ENCODE data around the gene ESRRA.
A peak's percentile ranks its signal among the peaks of the same experiment; 100 is the strongest.

ESRRA gene

GRCh38 chr11:64316672-64317324, 11.5 kb downstream of the ESRRA start:
- peaks cover 0 to 2% of the 10 kb centered on the region in 2 donors for H3K9me3 ChIP-seq (replicated peaks in 1 of 2; ENCODE audit: control insufficient read depth in 2 of 2, insufficient read depth in 1 of 2, low read depth in 1 of 2, low read length in 2 of 2)
- no CpG with 5 or more reads among the region's 32 CpGs for WGBS, 2 donors (ENCODE audit: extremely low coverage in 2 of 2, insufficient read length in 2 of 2, insufficient replicate concordance in 1 of 2)
- peak overlapping the region; percentile 62 for H2BK15ac ChIP-seq (ENCODE audit: low read length)
- no peak overlapping the region for H2BK12ac ChIP-seq (ENCODE audit: low read length)
- H2BK5ac ChIP-seq (ENCODE audit: low read length), result peak overlapping the region; percentile 61
- peak overlapping the region; percentile 77 for H2AFZ ChIP-seq (ENCODE audit: low read length)
- H3K23ac ChIP-seq (ENCODE audit: low read depth, low read length, poor library complexity), result peak overlapping the region; percentile 96
- H3K18ac ChIP-seq (ENCODE audit: low read length), result peak overlapping the region; percentile 95
- no peak overlapping the region for H4K8ac ChIP-seq (ENCODE audit: low read depth, low read length)
- H3K79me1 ChIP-seq (ENCODE audit: low read depth, low read length), result peaks cover 25% of the 10 kb centered on the region
- H3K36me3 ChIP-seq (replicated peaks in 1 of 2; ENCODE audit: control insufficient read depth in 2 of 2, insufficient read depth in 2 of 2, low read length in 2 of 2), result peaks cover 18 to 33% of the 10 kb centered on the region in 2 donors
- no peaks in the 10 kb centered on the region for H3K27me3 ChIP-seq (ENCODE audit: control insufficient read depth in 3 of 3, insufficient read depth in 3 of 3, low read depth in 1 of 3, low read length in 3 of 3)
- H3K4me2 ChIP-seq (ENCODE audit: insufficient read depth, low read length, poor library complexity, severe bottlenecking), result peak overlapping the region; percentile 92
- peak overlapping the region; percentile 75 for H3K14ac ChIP-seq (ENCODE audit: low read length)
- no peak for DNase-seq (ENCODE audit: low spot score)
- H3K9ac ChIP-seq (ENCODE audit: low read depth, low read length, poor library complexity), result peak overlapping the region; percentile 97
- H2AK5ac ChIP-seq (ENCODE audit: low read depth, low read length), result peak overlapping the region; percentile 91
- peak overlapping the region; percentile 72 to 95 for H3K4me3 ChIP-seq (ENCODE audit: low read length in 2 of 2)
- H3K4me1 ChIP-seq (ENCODE audit: control insufficient read depth in 2 of 2, insufficient read depth in 1 of 2, low read depth in 1 of 2, low read length in 2 of 2), result peaks cover 5 to 11% of the 10 kb centered on the region in 2 donors
- no peak overlapping the region for H2BK120ac ChIP-seq (ENCODE audit: low read depth, low read length)
- H3K4ac ChIP-seq (ENCODE audit: low read length), result no peak overlapping the region
- H3K27ac ChIP-seq (replicated peaks; ENCODE audit: low read length), result peak overlapping the region; percentile 72
- H4K91ac ChIP-seq (ENCODE audit: low read depth, low read length, poor library complexity), result peak overlapping the region; percentile 53

DNA sequence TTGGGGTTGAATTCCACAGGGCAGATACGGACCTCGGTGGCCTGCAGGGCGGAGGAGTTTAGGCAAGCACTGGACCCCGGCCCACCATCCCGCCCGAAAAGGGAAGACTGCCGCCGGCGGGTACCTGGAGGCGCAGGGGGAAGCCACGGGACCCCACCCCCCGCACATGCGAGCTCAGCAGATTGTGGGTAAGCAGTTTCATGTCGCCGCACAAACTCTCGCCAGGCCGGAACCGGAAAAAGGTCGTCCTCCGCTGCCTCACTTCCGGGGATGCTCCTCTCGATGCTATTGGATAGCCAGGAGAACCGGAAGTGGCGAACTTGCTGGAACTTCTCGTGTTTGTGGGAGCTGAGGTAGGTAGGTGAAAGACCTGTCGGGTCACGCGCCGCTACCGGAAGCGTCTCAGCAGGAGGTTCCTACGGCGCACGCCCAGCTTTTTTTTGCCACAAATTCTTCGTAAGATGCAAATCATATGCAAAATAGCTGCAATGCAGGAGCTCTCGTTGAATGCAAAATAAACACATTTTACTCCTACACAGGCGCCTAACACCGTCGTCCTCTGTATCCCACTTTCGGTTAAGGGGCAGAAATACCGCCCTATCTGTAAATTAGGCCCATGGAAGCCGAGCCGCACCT, 12.1 kb downstream of the ESRRA start, which contains the start of gene TRMT112:
Gene TRMT112 (minus strand): TSS at position 235 of the 636 bp plus-strand sequence. CDS start 33 bp downstream, at position 202.
- Histone ChIP-seq H3K36me3 (replicated peaks in 1 of 2; ENCODE audit: control insufficient read depth in 2 of 2, insufficient read depth in 2 of 2, low read length in 2 of 2) (peaks cover 18 to 38% of the 10 kb centered on the region in 2 donors), H2BK120ac (ENCODE audit: low read depth, low read length) (peak within 1 kb of the TSS; percentile 31), H3K9me3 (replicated peaks in 1 of 2; ENCODE audit: control insufficient read depth in 2 of 2, insufficient read depth in 1 of 2, low read depth in 1 of 2, low read length in 2 of 2) (peaks cover 0 to 2% of the 10 kb centered on the region in 2 donors), H3K9ac (ENCODE audit: low read depth, low read length, poor library complexity) (peak within 1 kb of the TSS; percentile 97), H2AFZ (ENCODE audit: low read length) (peak within 1 kb of the TSS; percentile 77), H2BK12ac (ENCODE audit: low read length) (no peak within 1 kb of the TSS), H2AK5ac (ENCODE audit: low read depth, low read length) (peak within 1 kb of the TSS; percentile 94), H3K4me3 (ENCODE audit: low read length in 2 of 2) (peak within 1 kb of the TSS; percentile 72 to 95), H3K4me2 (ENCODE audit: insufficient read depth, low read length, poor library complexity, severe bottlenecking) (peak within 1 kb of the TSS; percentile 92), H3K27me3 (ENCODE audit: control insufficient read depth in 3 of 3, insufficient read depth in 3 of 3, low read depth in 1 of 3, low read length in 3 of 3) (no peaks in the 10 kb centered on the region), H4K8ac (ENCODE audit: low read depth, low read length) (peak within 1 kb of the TSS; percentile 92), H3K4ac (ENCODE audit: low read length) (peak within 1 kb of the TSS; percentile 66), H4K91ac (ENCODE audit: low read depth, low read length, poor library complexity) (peak within 1 kb of the TSS; percentile 53), H3K14ac (ENCODE audit: low read length) (peak within 1 kb of the TSS; percentile 75), H2BK15ac (ENCODE audit: low read length) (peak within 1 kb of the TSS; percentile 75), H3K18ac (ENCODE audit: low read length) (peak within 1 kb of the TSS; percentile 97), H3K23ac (ENCODE audit: low read depth, low read length, poor library complexity) (peak within 1 kb of the TSS; percentile 98), H3K27ac (replicated peaks; ENCODE audit: low read length) (peak within 1 kb of the TSS; percentile 95), H2BK5ac (ENCODE audit: low read length) (peak within 1 kb of the TSS; percentile 98), H3K79me1 (ENCODE audit: low read depth, low read length) (peaks cover 25% of the 10 kb centered on the region), H3K4me1 (ENCODE audit: control insufficient read depth in 2 of 2, insufficient read depth in 1 of 2, low read depth in 1 of 2, low read length in 2 of 2) (peaks cover 5 to 12% of the 10 kb centered on the region in 2 donors)
- DNase-seq (ENCODE audit: low spot score), result peak; percentile 91
- WGBS, 2 donors (ENCODE audit: extremely low coverage in 2 of 2, insufficient read length in 2 of 2, insufficient replicate concordance in 1 of 2), result no CpG with 5 or more reads among the region's 43 CpGs

DNA sequence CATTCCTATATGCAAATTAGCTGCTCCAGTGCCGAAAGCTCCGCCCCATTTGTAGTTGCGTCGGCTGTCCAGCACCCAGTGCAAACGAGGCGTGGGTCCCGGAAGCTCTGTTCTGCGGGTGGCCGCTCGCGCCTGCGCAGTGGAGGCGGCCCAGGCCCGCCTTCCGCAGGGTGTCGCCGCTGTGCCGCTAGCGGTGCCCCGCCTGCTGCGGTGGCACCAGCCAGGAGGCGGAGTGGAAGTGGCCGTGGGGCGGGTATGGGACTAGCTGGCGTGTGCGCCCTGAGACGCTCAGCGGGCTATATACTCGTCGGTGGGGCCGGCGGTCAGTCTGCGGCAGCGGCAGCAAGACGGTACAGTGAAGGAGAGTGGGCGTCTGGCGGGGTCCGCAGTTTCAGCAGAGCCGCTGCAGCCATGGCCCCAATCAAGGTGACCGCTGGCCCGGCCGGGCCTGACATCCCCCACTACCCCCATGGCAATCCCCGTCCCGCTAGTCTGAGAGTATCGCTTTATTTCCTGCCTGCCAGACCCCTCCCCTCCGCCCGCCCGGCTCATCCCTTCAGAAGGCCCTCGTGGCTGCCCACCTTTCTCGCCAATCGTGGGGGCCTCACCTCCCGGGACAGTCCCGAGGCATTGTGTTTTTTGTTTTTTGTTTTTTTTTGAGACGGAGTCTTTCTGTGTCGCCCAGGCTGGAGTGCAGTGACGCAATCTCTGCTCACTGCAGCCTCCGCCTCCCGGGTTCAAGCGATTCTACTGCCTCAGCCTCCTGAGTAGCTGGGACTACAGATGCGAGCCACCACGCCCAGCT, 12.8 kb downstream of the ESRRA start, which contains the start of gene PRDX5:
Gene PRDX5 (plus strand): TSS at position 161 of the 805 bp plus-strand sequence. CDS start 95 bp downstream, at position 256.
- Histone ChIP-seq H3K27ac (replicated peaks; ENCODE audit: low read length) (peak within 1 kb of the TSS; percentile 95), H2BK120ac (ENCODE audit: low read depth, low read length) (peak within 1 kb of the TSS; percentile 31), H3K36me3 (replicated peaks in 1 of 2; ENCODE audit: control insufficient read depth in 2 of 2, insufficient read depth in 2 of 2, low read length in 2 of 2) (peaks cover 18 to 43% of the 10 kb centered on the region in 2 donors), H3K4me2 (ENCODE audit: insufficient read depth, low read length, poor library complexity, severe bottlenecking) (peak within 1 kb of the TSS; percentile 92), H2AFZ (ENCODE audit: low read length) (peak within 1 kb of the TSS; percentile 77), H4K8ac (ENCODE audit: low read depth, low read length) (peak within 1 kb of the TSS; percentile 92), H3K9ac (ENCODE audit: low read depth, low read length, poor library complexity) (peak within 1 kb of the TSS; percentile 97), H2AK5ac (ENCODE audit: low read depth, low read length) (peak within 1 kb of the TSS; percentile 94), H2BK12ac (ENCODE audit: low read length) (no peak within 1 kb of the TSS), H3K18ac (ENCODE audit: low read length) (peak within 1 kb of the TSS; percentile 97), H3K27me3 (ENCODE audit: control insufficient read depth in 3 of 3, insufficient read depth in 3 of 3, low read depth in 1 of 3, low read length in 3 of 3) (no peaks in the 10 kb centered on the region), H2BK15ac (ENCODE audit: low read length) (peak within 1 kb of the TSS; percentile 75), H2BK5ac (ENCODE audit: low read length) (peak within 1 kb of the TSS; percentile 98), H3K79me1 (ENCODE audit: low read depth, low read length) (peaks cover 23% of the 10 kb centered on the region), H3K14ac (ENCODE audit: low read length) (peak within 1 kb of the TSS; percentile 75), H3K23ac (ENCODE audit: low read depth, low read length, poor library complexity) (peak within 1 kb of the TSS; percentile 98), H3K4me1 (ENCODE audit: control insufficient read depth in 2 of 2, insufficient read depth in 1 of 2, low read depth in 1 of 2, low read length in 2 of 2) (peaks cover 9 to 16% of the 10 kb centered on the region in 2 donors), H3K4me3 (ENCODE audit: low read length in 2 of 2) (peak within 1 kb of the TSS; percentile 72 to 95), H3K4ac (ENCODE audit: low read length) (peak within 1 kb of the TSS; percentile 66), H4K91ac (ENCODE audit: low read depth, low read length, poor library complexity) (peak within 1 kb of the TSS; percentile 53), H3K9me3 (replicated peaks in 1 of 2; ENCODE audit: control insufficient read depth in 2 of 2, insufficient read depth in 1 of 2, low read depth in 1 of 2, low read length in 2 of 2) (peaks cover 0 to 2% of the 10 kb centered on the region in 2 donors)
- peak; percentile 95 for DNase-seq (ENCODE audit: low spot score)
- WGBS, 2 donors (ENCODE audit: extremely low coverage in 2 of 2, insufficient read length in 2 of 2, insufficient replicate concordance in 1 of 2), result no CpG with 5 or more reads among the region's 61 CpGs
